IMR-90 (cell line): ENCODE measurements around the gene ATXN3. TPM values are rescaled to one million over a fixed set of nuclear protein-coding genes. Genes with fewer than 3 reads are reported as not detected.

Experiments
- ATAC-seq: fragments of 200-7000 bp; cut with Tn5 transposase; 2 replicates; pipeline ENCODE4 v1.9.1; 2020; ENCODE audit warnings: low read depth, mild to moderate bottlenecking, moderate library complexity
- BruUV-seq: library from RNA; stranded (reverse); fragments of 400-500 nt; replicated peaks from 2 replicates; lab custom pipeline; 2021; lab: Mats Ljungman, UMichigan
- CTCF ChIA-PET: fragments of 300-600 bp; formaldehyde crosslinking; extraction: SDS; loops from one replicate; lab custom pipeline; 2021; ENCODE audit warnings: antibody characterized with exemption; lab: Yijun Ruan, JAX
- POLR2A ChIA-PET: fragments of 300-600 bp; sonication (Branson Sonifier 250); formaldehyde crosslinking; loops from one replicate; lab custom pipeline; 2022; ENCODE audit warnings: antibody characterized with exemption; ENCODE audit not compliant: unreplicated experiment; lab: Charles Lee
- DNase-seq: peaks from one replicate; pipeline ENCODE4 v3.0.0; 2013
- H2AFZ ChIP-seq: replicated peaks from 2 replicates; pipeline ENCODE3; 2013; ENCODE audit warnings: low read length, mild to moderate bottlenecking; ENCODE audit not compliant: poor library complexity
- H2AK5ac ChIP-seq: 2 replicates; pipeline ENCODE4 v1.6.1; 2013; ENCODE audit warnings: low read depth, low read length, inconsistent platforms
- H2AK9ac ChIP-seq: replicated peaks from 2 replicates; pipeline ENCODE3; 2013; ENCODE audit warnings: mild to moderate bottlenecking, low read depth, low read length, moderate library complexity; ENCODE audit not compliant: poor library complexity
- H2BK120ac ChIP-seq: 2 replicates; pipeline ENCODE4 v1.6.1; 2013; ENCODE audit warnings: low read depth, low read length, inconsistent platforms
- H2BK15ac ChIP-seq: 3 replicates; pipeline ENCODE4 v1.6.1; 2013; ENCODE audit warnings: low read depth, low read length, inconsistent platforms
- H2BK20ac ChIP-seq: 2 replicates; pipeline ENCODE4 v1.6.1; 2013; ENCODE audit warnings: low read depth, mild to moderate bottlenecking, inconsistent platforms, low read length, moderate library complexity
- H2BK5ac ChIP-seq: 2 replicates; pipeline ENCODE4 v1.6.1; 2013; ENCODE audit warnings: mild to moderate bottlenecking, low read depth, low read length, inconsistent platforms; ENCODE audit not compliant: poor library complexity, severe bottlenecking
- H3K14ac ChIP-seq: replicated peaks from 2 replicates; pipeline ENCODE4 v1.6.1; 2013; ENCODE audit warnings: low read depth, low read length, inconsistent platforms
- H3K18ac ChIP-seq: 2 replicates; pipeline ENCODE4 v1.6.1; 2013; ENCODE audit warnings: low read depth, low read length, control low read depth
- H3K23ac ChIP-seq: 2 replicates; pipeline ENCODE4 v1.6.1; 2013; ENCODE audit warnings: low read depth, low read length, inconsistent platforms
- H3K27ac ChIP-seq: 2 replicates; pipeline ENCODE4 v1.5.1; 2013; ENCODE audit warnings: mild to moderate bottlenecking, control low read depth, low read length; ENCODE audit not compliant: insufficient read depth
- H3K27me3 ChIP-seq: 2 replicates; pipeline ENCODE4 v1.6.1; 2013; ENCODE audit warnings: low read length; ENCODE audit not compliant: control insufficient read depth, insufficient read depth
- H3K36me3 ChIP-seq: 2 replicates; pipeline ENCODE4 v1.6.1; 2013; ENCODE audit warnings: low read length, mixed read lengths; ENCODE audit not compliant: control insufficient read depth, insufficient read depth
- H3K4ac ChIP-seq: 2 replicates; pipeline ENCODE4 v1.6.1; 2013; ENCODE audit warnings: low read depth, low read length, inconsistent platforms
- H3K4me1 ChIP-seq: 2 replicates; pipeline ENCODE4 v1.6.1; 2013; ENCODE audit warnings: low read length, mixed read lengths; ENCODE audit not compliant: control insufficient read depth, insufficient read depth
- H3K4me2 ChIP-seq: 2 replicates; pipeline ENCODE4 v1.6.1; 2013; ENCODE audit warnings: low read depth, mild to moderate bottlenecking, control low read depth, low read length, moderate library complexity
- H3K4me3 ChIP-seq: 2 replicates; pipeline ENCODE4 v1.5.1; 2013; ENCODE audit warnings: low read depth, mild to moderate bottlenecking, control low read depth, low read length, moderate library complexity; ENCODE audit not compliant: insufficient read depth
- H3K56ac ChIP-seq: 2 replicates; pipeline ENCODE4 v1.6.1; 2013; ENCODE audit warnings: low read length, inconsistent platforms; ENCODE audit not compliant: insufficient read depth; ENCODE audit errors: extremely low read depth
- H3K79me1 ChIP-seq, 2 experiments: 2 replicates each; pipeline ENCODE4 v1.6.1; 2013; ENCODE audit warnings: low read length in 2 of 2, inconsistent platforms in 1 of 2, low read depth in 1 of 2
- H3K9ac ChIP-seq: 2 replicates; pipeline ENCODE4 v1.6.1; 2013; ENCODE audit warnings: low read depth, low read length, control low read depth
- H3K9me1 ChIP-seq: 2 replicates; pipeline ENCODE4 v1.6.1; 2013; ENCODE audit warnings: low read length, inconsistent platforms; ENCODE audit not compliant: insufficient read depth
- H3K9me3 ChIP-seq: 2 replicates; pipeline ENCODE4 v1.6.1; 2013; ENCODE audit warnings: low read length; ENCODE audit not compliant: control insufficient read depth, insufficient read depth
- H4K20me1 ChIP-seq: 2 replicates; pipeline ENCODE4 v1.6.1; 2013; ENCODE audit warnings: low read length, inconsistent platforms; ENCODE audit not compliant: insufficient read depth
- H4K5ac ChIP-seq: 2 replicates; pipeline ENCODE4 v1.6.1; 2013; ENCODE audit warnings: mild to moderate bottlenecking, low read depth, low read length, control low read depth
- H4K8ac ChIP-seq, 2 experiments: 2 replicates each; pipeline ENCODE4 v1.6.1; 2013; ENCODE audit warnings: low read depth in 2 of 2, low read length in 2 of 2, control low read depth in 1 of 2, inconsistent platforms in 1 of 2
- H4K91ac ChIP-seq: 2 replicates; pipeline ENCODE4 v1.6.1; 2013; ENCODE audit warnings: low read depth, low read length, inconsistent platforms; ENCODE audit not compliant: insufficient read depth
- BHLHE40 ChIP-seq: fragments of 150-350 bp; IDR thresholded peaks from 2 replicates; pipeline ENCODE4 v1.6.1; 2016; ENCODE audit warnings: mild to moderate bottlenecking, low read depth, low read length
- CHD1 ChIP-seq: IDR thresholded peaks from 2 replicates; pipeline ENCODE4 v1.6.1; 2012; ENCODE audit warnings: low read depth, low read length, improper control_type of control experiment
- FOS ChIP-seq: fragments of 150-350 bp; IDR thresholded peaks from 2 replicates; pipeline ENCODE4 v1.6.1; 2016; ENCODE audit warnings: low read depth, low read length
- RCOR1 ChIP-seq: IDR thresholded peaks from 2 replicates; pipeline ENCODE4 v1.6.1; 2012; ENCODE audit warnings: mild to moderate bottlenecking, low read length, improper control_type of control experiment; ENCODE audit not compliant: insufficient replicate concordance
- WGBS, 2 experiments: methylation state at CpG; one replicate each; pipeline versions ENCODE4 v1.1.5 to v1.1.7; 2013; ENCODE audit warnings: missing lambda C conversion rate in 2 of 2; ENCODE audit not compliant: insufficient read length in 1 of 2; ENCODE audit errors: extremely low coverage in 2 of 2; 5-methylcytosine and 5-hydroxymethylcytosine counted together
- dilution Hi-C: fragments of 300-500 bp; cut with HindIII; formaldehyde crosslinking; loops from one replicate; pipeline ENCODE4 v1.14.3; 2018; ENCODE audit warnings: low sequenced_read_pairs; ENCODE audit not compliant: unreplicated experiment
- in situ Hi-C: fragments of 300-500 bp; cut with MboI; formaldehyde crosslinking; loops from 3 replicates; pipeline ENCODE4 v1.14.3; 2019; ENCODE audit warnings: low sequenced_read_pairs, inconsistent platforms, mixed read lengths
- intact Hi-C: fragments of 100-400 bp; cut with micrococcal nuclease; formaldehyde crosslinking; loops from 2 replicates; pipeline ENCODE4 v1.10.0; 2022
- polyA plus RNA-seq, 3 experiments: library from polyadenylated mRNA; depleted of rRNA; stranded (reverse); fragments of >200 nt; gene quantifications; 2 replicates each; pipeline ENCODE4 v1.2.3, GENCODE V29; 2012; ENCODE audit warnings: low replicate concordance in 1 of 3
- total RNA-seq: library from RNA; depleted of rRNA; stranded (reverse); fragments of >200 nt; gene quantifications from 2 replicates; pipeline ENCODE4 v1.2.3, GENCODE V29; 2012
- TF ChIP-seq, protein P1 (sequence below): fragments of 150-350 bp; IDR thresholded peaks from 2 replicates; pipeline ENCODE4 v1.6.1; 2016; ENCODE audit warnings: low read depth, mild to moderate bottlenecking, low read length, moderate library complexity, borderline replicate concordance
- TF ChIP-seq, protein P2 (sequence below): fragments of 150-350 bp; IDR thresholded peaks from 2 replicates; pipeline ENCODE4 v1.6.1; 2017; ENCODE audit warnings: mild to moderate bottlenecking, antibody characterized with exemption, low read length, low read depth

The ATXN3 gene
- total and polyA plus RNA-seq, 2 of the 4 experiments (the other 2 are of a cell fraction): 9.0 to 13.9 TPM

DNA sequence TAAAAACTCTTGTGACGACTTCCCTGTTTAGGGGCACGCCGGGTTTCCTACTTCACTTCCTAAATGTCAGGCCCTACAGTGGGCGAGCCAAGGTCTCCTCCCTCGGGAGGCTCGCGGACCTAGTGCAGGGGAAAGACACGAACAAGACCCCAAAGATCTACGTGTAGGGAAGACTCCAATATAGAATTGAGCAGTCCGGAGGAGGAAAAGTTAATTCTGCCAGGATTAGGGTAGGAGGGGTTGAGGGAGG lies 564 bp downstream of the ATXN3 start:
- ATAC-seq (peak; percentile 19; the same call in 1 of the 2 replicates), DNase-seq (no peak)
- H2AK5ac ChIP-seq: peak overlapping the region; percentile 12; the same call in 1 of the 2 replicates
- H2AK9ac ChIP-seq: peak overlapping the region; percentile 34
- H2BK15ac ChIP-seq: peak overlapping the region; percentile 43; the same call in 1 of the 3 replicates
- H3K27ac ChIP-seq: peak overlapping the region; percentile 91
- dilution Hi-C loops (no loop called here), intact Hi-C loops (loop anchor here (2.0 to 10.0 kb wide), 2 partner anchors 65 to 161 kb away; partner anchors contain the start of genes FBLN5 and TRIP11), in situ Hi-C loops (no loop called here)
- no peaks in the 10 kb centered on the region for H3K36me3 ChIP-seq
- H3K56ac ChIP-seq: peak overlapping the region; percentile 73
- H4K91ac ChIP-seq: peak overlapping the region; percentile 73; the same call in 1 of the 2 replicates
- H3K4me3 ChIP-seq: peak overlapping the region; percentile 85
- H2BK5ac ChIP-seq: peak overlapping the region; percentile 95
- no peak for TF ChIP-seq BHLHE40
- TF ChIP-seq, protein P1, sequence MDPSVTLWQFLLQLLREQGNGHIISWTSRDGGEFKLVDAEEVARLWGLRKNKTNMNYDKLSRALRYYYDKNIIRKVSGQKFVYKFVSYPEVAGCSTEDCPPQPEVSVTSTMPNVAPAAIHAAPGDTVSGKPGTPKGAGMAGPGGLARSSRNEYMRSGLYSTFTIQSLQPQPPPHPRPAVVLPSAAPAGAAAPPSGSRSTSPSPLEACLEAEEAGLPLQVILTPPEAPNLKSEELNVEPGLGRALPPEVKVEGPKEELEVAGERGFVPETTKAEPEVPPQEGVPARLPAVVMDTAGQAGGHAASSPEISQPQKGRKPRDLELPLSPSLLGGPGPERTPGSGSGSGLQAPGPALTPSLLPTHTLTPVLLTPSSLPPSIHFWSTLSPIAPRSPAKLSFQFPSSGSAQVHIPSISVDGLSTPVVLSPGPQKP: no peak
- TF ChIP-seq CHD1: no peak
- TF ChIP-seq FOS: no peak
- TF ChIP-seq, protein P2, sequence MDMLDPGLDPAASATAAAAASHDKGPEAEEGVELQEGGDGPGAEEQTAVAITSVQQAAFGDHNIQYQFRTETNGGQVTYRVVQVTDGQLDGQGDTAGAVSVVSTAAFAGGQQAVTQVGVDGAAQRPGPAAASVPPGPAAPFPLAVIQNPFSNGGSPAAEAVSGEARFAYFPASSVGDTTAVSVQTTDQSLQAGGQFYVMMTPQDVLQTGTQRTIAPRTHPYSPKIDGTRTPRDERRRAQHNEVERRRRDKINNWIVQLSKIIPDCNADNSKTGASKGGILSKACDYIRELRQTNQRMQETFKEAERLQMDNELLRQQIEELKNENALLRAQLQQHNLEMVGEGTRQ: no peak
- TF ChIP-seq RCOR1: no peak
- H3K79me1 ChIP-seq: peaks cover 13 to 29% of the 10 kb centered on the region in 2 experiments
- peaks cover 7% of the 10 kb centered on the region; the same call in 1 of the 2 replicates for H3K4me1 ChIP-seq
- H4K5ac ChIP-seq: peak overlapping the region; percentile 50
- peak overlapping the region; percentile 58 for H2BK120ac ChIP-seq
- no peaks in the 10 kb centered on the region for H3K9me3 ChIP-seq
- H4K20me1 ChIP-seq: no peaks in the 10 kb centered on the region; the same call in 1 of the 2 replicates
- H2BK20ac ChIP-seq: no peak overlapping the region
- CTCF ChIA-PET: interaction anchor here (0.7 to 2.9 kb wide), 8 partner anchors 10 to 43 kb away, joined by 3 to 14 read pairs (median 6); partner anchors contain the start of genes CPSF2 and NDUFB1
- peak overlapping the region; percentile 84 for H3K14ac ChIP-seq
- H2AFZ ChIP-seq: peak overlapping the region; percentile 98
- peak overlapping the region; percentile 76 for H4K8ac ChIP-seq
- peak overlapping the region; percentile 83 for H3K23ac ChIP-seq
- peaks cover 5% of the 10 kb centered on the region for H3K9me1 ChIP-seq
- WGBS, 2 experiments: no CpG with 5 or more reads among the region's 10 CpGs
- H3K18ac ChIP-seq: peak overlapping the region; percentile 76
- H3K9ac ChIP-seq: peak overlapping the region; percentile 75
- POLR2A ChIA-PET: interaction anchor here (1.7 kb wide), 1 partner anchor 15 kb away, joined by 8 read pairs; the partner anchor contains the start of genes CPSF2 and NDUFB1
- peak overlapping the region; percentile 92 for H3K4me2 ChIP-seq
- peak overlapping the region; percentile 68 for H3K4ac ChIP-seq
- no peaks in the 10 kb centered on the region for H3K27me3 ChIP-seq
- BruUV-seq: no TSS peak
